Iris pigment epithelial cell (primary cell): ENCODE data around the gene SRSF6.
"Not testable (repeated sequence)": the region's sequence is repeated elsewhere in the genome, so short reads cannot be mapped to it uniquely, and the experiment has no call there.

Source experiments
- DNase-seq: peaks from one replicate; pipeline ENCODE4 v3.0.0-alpha.2; 2011; ENCODE audit warnings: low read depth

SRSF6 gene

GRCh38 chr20:43457640-43458421, at the start of gene SRSF6:
TSS of gene SRSF6 (plus strand) at chr20:43457896. CDS start at chr20:43458034, 138 bp downstream.
- DNase-seq = peak; percentile 90

- DNase-seq = peak; percentile 36
These were observed 48.7 kb upstream of the SRSF6 start for GRCh38 chr20:43408848-43409576.

DNA sequence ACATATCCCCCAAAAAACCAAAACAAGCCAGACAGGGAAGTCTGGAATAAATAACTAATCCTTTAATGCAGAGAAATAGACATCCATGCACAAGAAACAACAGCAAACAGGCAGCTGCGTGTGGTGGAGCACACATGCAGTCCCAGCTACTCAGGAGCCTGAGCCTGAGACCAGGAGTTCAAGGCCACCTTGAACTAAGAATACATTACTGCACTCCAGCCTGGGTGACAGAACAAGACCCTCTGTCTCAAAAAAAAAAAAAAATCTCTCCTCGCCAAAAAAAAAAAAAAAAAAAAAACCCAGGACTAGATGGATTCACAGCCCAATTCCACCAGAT, 48.2 kb upstream of the SRSF6 start:
- DNase-seq = no peak

DNA sequence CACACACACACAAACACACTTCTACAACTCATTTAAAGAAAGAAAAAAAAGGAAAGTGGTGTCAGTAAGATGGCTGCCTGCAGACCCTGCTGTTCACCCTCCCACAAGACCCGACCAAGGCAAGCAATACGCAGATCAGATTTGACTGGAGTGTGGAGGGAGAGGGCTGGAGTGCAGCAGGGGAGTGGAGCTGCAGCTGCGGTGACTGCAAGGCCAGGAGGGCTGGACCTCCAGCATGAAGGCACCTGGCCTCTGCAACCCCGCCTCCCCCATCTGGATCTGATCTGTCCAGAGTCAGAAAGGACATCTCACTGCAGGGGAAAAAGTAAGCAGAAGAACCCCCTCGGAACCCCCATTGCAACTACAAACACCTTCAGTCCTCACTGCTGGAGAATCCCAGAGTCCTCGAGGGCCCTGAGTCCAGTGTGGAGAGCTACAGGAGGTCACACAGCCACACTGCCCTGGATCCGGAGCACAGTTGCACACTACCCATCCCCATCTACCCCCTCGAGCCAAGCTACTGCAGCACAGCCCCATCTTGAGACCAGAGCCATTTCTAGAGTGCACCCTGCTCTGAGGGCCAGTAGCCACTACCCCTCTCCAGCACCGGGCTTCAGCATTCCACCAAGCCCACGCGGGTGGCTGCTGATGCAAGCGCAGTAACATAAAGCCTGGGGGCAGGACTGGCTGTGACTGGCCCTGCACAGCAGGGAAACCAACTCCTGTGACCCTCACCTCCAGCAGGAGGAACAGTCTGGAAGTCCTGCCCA, 41.9 kb upstream of the SRSF6 start:
- DNase-seq = no peak

DNA sequence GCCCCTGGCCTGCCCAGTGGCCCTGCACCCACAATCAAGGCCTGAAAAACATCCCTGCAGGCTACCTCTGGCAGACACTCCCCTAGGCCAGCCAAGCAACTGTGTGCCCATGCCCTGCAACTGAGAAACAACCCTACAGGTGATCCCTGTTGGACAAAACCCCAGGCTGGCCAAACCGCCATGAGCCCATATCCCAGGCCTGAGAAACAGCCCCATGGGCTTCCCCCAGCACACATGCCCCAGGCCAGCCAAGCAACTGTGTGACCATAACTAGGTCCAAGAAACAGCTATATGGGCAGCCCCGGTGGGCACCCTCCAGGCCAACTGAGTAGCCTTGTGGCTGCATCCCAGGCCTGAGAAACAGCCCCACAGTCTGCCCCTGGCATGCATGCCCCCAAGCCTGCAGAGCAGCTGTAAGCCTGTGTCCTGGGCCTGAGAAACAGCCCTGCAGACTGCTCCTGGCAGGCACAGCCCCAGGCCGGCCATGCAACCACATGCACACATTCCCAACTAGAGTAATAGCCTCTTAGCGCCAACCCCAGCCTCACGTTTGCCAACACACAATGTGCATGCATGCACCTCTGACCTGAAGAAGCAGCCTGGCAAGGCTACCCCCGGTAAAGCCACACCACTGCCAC, 41.0 kb upstream of the SRSF6 start:
- DNase-seq = no peak

GRCh38 chr20:43420192-43420591, 37.5 kb upstream of the SRSF6 start:
- no peak for DNase-seq

GRCh38 chr20:43420913-43421312, 36.8 kb upstream of the SRSF6 start:
- DNase-seq = not testable (repeated sequence)

DNA sequence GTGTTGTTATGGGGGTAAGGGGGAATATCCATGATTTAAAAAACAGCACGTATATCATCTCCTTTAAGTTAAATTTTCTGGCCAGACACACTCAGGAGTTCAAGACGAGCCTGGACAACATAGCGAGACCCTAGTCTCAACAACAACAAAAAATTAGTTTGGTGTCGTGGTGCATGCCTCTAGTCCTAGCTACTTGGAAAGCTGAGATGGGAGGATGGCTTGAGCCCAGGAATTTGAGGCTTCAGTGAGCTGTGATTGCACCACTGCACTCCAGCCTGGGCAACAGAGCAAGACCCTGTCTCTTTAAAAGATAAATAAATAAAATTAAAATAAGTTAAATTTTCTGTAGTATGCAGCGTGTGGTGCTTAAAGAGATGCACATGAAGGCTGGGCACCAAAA, 31.5 kb upstream of the SRSF6 start:
- no peak for DNase-seq

GRCh38 chr20:43430265-43431133, 27.2 kb upstream of the SRSF6 start:
- DNase-seq = no peak

DNA sequence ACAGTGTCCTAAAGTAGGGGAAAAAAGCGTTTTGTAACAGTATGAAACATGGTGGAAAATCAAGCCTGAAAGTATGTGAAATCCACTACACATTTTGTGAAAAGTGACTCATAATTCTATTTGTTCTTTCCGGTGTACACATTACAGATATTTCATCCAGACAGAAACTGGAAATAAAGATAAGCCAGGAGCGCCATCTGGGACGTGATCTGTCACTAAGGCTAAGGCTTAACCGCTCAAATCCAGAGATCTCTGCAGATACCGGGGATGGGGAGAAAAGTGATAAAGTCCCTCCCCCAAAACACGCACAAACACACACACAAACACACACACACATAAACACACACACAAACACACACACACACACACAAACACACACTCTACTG, 26.6 kb upstream of the SRSF6 start:
- DNase-seq = no peak

DNA sequence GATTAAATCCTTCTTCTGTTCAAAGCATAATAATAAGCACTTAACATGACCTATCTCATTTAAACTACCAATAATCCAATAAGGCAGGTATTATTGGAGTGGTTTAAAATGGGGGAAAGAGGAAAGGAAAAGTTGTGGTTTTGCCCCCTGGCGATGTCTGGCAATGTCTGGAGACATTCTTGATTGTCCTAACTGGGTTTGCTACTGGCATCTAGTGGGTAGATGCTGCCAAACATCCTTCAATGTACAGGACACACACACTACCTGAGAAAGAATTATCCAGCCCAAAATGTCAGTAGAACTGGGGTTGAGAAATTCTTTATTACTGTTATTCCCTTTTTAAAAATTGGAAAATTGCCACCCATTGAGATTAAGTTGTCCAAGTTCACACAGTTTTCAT, 25.2 kb upstream of the SRSF6 start:
- DNase-seq = no peak

- DNase-seq = no peak
These were observed 24.3 kb upstream of the SRSF6 start for GRCh38 chr20:43433250-43433854.

DNA sequence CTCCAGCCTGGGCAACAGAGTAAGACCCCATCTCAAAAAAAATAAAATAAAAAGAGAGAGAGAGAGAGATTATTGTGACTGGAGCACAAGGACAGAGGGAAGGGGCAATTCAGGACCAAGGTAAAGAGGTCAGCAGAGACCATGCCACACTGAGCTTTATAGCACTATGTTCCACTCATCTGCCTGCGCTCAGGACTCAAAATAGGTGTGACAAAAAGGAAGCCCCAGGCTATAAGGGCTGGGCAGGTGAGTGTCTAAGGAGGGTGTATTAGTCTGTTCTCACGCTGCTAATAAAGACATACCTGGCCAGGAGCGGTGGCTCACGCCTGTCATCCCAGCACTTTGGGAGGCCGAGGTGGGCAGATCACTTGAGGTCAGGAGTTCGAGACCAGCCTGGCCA, 23.1 kb upstream of the SRSF6 start:
- no peak for DNase-seq

DNA sequence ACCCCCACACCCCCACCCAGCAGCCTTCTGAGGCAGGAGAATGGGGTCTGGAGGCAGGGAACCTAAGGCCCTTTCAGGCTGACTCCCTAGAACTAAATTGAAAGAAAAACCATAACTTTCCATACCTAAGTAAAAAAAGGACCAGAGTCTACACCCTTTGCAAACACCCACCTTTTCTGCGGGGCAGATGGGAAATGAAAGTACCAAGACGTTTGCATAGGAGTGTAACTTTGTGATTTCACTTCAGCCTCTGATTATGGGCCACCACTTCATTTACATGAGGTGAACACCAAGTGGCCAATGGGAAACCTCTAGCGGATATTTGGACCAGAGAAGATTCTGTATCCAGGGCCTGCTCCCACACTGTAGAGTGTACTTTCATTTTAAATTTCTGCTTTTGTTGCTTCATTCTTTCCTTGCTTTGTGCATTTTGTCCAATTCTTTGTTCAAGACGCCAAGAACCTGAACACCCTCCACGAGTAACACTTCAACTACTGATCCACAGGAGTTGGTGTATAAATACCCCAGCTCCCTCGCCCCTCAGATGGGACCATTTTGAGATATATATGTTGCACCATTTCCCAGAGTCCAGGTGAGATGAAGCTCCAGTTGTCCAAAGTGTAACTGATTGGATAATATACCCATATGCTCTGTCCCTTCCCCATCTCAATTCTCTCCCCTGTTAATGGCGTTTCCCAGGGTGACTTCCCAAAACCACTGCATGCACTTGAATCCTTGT, 18.9 kb upstream of the SRSF6 start:
- DNase-seq = no peak

GRCh38 chr20:43440531-43440930, 17.2 kb upstream of the SRSF6 start:
- no peak for DNase-seq

- DNase-seq = peak; percentile 27
These were observed 15.3 kb upstream of the SRSF6 start for GRCh38 chr20:43442282-43442880.

DNA sequence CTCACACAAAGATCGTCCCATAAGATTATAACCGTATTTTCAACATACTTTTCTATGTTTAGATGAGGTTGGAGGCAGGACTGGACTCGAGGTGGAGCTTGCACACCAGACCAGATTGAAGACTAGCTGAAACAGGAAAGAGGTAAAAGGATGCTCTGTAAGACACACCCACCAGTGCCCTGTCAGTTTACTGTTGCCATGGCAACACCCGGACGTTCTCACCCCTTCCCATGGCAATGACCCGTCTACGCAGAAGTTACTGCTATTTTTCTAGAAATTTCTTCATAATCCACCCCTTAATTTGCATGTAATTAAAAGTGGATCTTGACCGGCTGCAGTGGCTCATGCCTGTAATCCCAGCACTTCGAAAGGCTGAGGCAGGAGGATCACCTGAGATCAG, 13.6 kb upstream of the SRSF6 start:
- no peak for DNase-seq

- DNase-seq = no peak
These were observed 11.3 kb upstream of the SRSF6 start for GRCh38 chr20:43446361-43446879.

DNA sequence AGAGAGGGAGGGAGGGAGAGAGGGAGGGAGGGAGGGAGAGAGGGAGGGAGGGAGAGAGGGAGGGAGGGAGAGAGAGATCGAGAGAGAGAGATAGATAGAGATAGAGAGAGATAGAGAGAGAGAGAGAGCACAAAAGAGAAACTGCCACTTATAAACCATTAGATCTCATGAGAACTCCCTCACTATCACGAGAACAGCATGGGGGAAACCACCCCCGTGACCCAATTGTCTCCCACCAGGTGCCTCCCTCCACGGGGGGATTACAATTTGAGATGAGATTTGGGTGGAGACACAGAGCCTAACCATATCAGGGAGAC, 9.3 kb upstream of the SRSF6 start:
- not testable (repeated sequence) for DNase-seq
